Peyer's patch (tissue), 4 donors: ENCODE results near the gene ARHGAP18.

Experiments
- CTCF ChIP-seq, 6 experiments: fragments of 450-650 bp in 4 of 6; fragments of 200-600 bp in 2 of 6; sonication (generic) in 1 of 6; IDR thresholded peaks; one replicate each; pipeline ENCODE4 v1.5.1; 2017 to 2019; ENCODE audit warnings: antibody characterized with exemption in 6 of 6, mild to moderate bottlenecking in 3 of 6, moderate library complexity in 1 of 6
- POLR2A ChIP-seq, 2 donors: fragments of 450-650 bp; IDR thresholded peaks; one replicate each; pipeline ENCODE4 v1.5.1; 2017; ENCODE audit warnings: antibody characterized with exemption in 2 of 2, mild to moderate bottlenecking in 2 of 2, moderate library complexity in 2 of 2

- TF ChIP-seq CTCF (IDR thresholded peaks at IDR 0.05) (no peak), POLR2A (IDR thresholded peaks at IDR 0.05) (no peak)
Measured at GRCh38 chr6:129661536-129662405, 48.2 kb downstream of the ARHGAP18 start.
